K562 (cell line): ENCODE results near the gene CLDND2. TPM values are rescaled to one million over a fixed set of nuclear protein-coding genes. Genes with fewer than 3 reads are reported as not detected.

Experiments
- BRD4 ChIP-seq: fragments of 200-600 bp; sonication (generic); IDR thresholded peaks from 2 replicates; pipeline ENCODE4 v1.6.1; 2017; ENCODE audit warnings: inconsistent platforms
- CHD7 ChIP-seq: fragments of 200-600 bp; sonication (generic); IDR thresholded peaks from one replicate; pipeline ENCODE4 v1.6.1; 2012; ENCODE audit warnings: mild to moderate bottlenecking, low read depth, low read length, inconsistent platforms
- E2F5 ChIP-seq: sonication (generic); formaldehyde crosslinking; IDR thresholded peaks from 2 replicates; pipeline ENCODE4 v1.8.0; 2022; ENCODE audit warnings: mild to moderate bottlenecking, missing genetic modification reagents
- GABPB1 ChIP-seq: sonication (generic); formaldehyde crosslinking; IDR thresholded peaks from 2 replicates; pipeline ENCODE4 v1.8.0; 2022; ENCODE audit warnings: mild to moderate bottlenecking, missing genetic modification reagents
- KAT8 ChIP-seq: fragments of 450-650 bp; IDR thresholded peaks from 2 replicates; pipeline ENCODE4 v1.6.1; 2016; ENCODE audit warnings: low read depth, mild to moderate bottlenecking
- NR2C2 ChIP-seq, 2 experiments: fragments of 200-800 bp in 1 of 2; sonication (Bioruptor generic) in 1 of 2; sonication (generic) in 1 of 2; formaldehyde crosslinking in 1 of 2; IDR thresholded peaks; 2 replicates each; pipeline versions ENCODE4 v1.6.1 to v1.8.0; 2016 to 2022; ENCODE audit warnings: mild to moderate bottlenecking in 1 of 2, missing compliant biosample characterization in 1 of 2, missing genetic modification characterization in 1 of 2, missing genetic modification reagents in 1 of 2
- NRF1 ChIP-seq, 2 experiments: fragments of 450-650 bp; IDR thresholded peaks in 1 of 2; conservative IDR thresholded peaks in 1 of 2; 2 replicates each; pipeline ENCODE4 v1.6.1; 2014; ENCODE audit warnings: mild to moderate bottlenecking in 2 of 2
- PTTG1 ChIP-seq: fragments of 450-650 bp; IDR thresholded peaks from 2 replicates; pipeline ENCODE4 v1.6.1; 2016; ENCODE audit warnings: low read depth, mild to moderate bottlenecking, missing genetic modification characterization, missing compliant biosample characterization
- SMAD4 ChIP-seq: fragments of 250-450 bp; sonication (Bioruptor Pico); conservative IDR thresholded peaks from 2 replicates; pipeline ENCODE4 v1.8.0; 2021; ENCODE audit warnings: inconsistent platforms, mild to moderate bottlenecking, moderate library complexity
- SPI1 ChIP-seq: IDR thresholded peaks from 2 replicates; pipeline ENCODE4 v1.6.1; 2011; ENCODE audit warnings: low read depth, low read length, control low read depth, borderline replicate concordance
- UBTF ChIP-seq, 2 experiments: IDR thresholded peaks; 2 replicates each; pipeline ENCODE4 v1.6.1; 2012; ENCODE audit warnings: improper control_type of control experiment in 2 of 2, low read depth in 2 of 2, low read length in 2 of 2, borderline replicate concordance in 1 of 2
- ZBTB8A ChIP-seq: fragments of 450-650 bp; IDR thresholded peaks from 2 replicates; pipeline ENCODE4 v1.6.1; 2018; ENCODE audit warnings: mild to moderate bottlenecking, moderate library complexity; ENCODE audit not compliant: partially characterized antibody
- polyA plus RNA-seq, 8 experiments: library from polyadenylated mRNA; depleted of rRNA in 4 of 8; stranded (reverse) in 5 of 8; unstranded in 3 of 8; fragments of >200 nt; fragmentation: Nextera tagmentation in 2 of 8; fragmentation: Illumina TruSeq in 1 of 8; extraction: Ambion mirVana in 2 of 8; extraction: Trizol in 1 of 8; gene quantifications; 2 replicates each; pipeline versions ENCODE4 v1.2.1 to v1.2.3, GENCODE V29; 2011 to 2014; ENCODE audit warnings: inconsistent platforms in 1 of 8, missing spikeins in 1 of 8
- total RNA-seq, 7 experiments: library from RNA; depleted of rRNA in 6 of 7; stranded (reverse); fragments of >200 nt in 6 of 7; fragmentation: Illumina TruSeq in 2 of 7; extraction: Trizol in 2 of 7; gene quantifications; 2 replicates each; pipeline versions ENCODE4 v1.2.1 to v1.2.3, GENCODE V29; 2011 to 2021; ENCODE audit warnings: low replicate concordance in 1 of 7

CLDND2 gene
- total and polyA plus RNA-seq, 9 of the 15 experiments (the other 6 are each of a cell fraction or from before 2014, with no cell fraction given), result 0.45 to 4.0 (median 1.2) TPM; not detected in 3

GRCh38 chr19:51417107-51417809, 48.5 kb upstream of the CLDND2 start, which contains the start of gene SIGLEC10 (continued):
- TF ChIP-seq BRD4 (no peak), E2F5 (CRISPR knock-in tag) (0 out of 2 replicates have a peak, but pooled peaks have one; percentile 21), ZBTB8A (no peak), PTTG1 (tag) (no peak), KAT8 (no peak), UBTF (IDR thresholded peaks at IDR 0.05; ENCODE audit: borderline replicate concordance in 1 of 2, low read depth in 2 of 2, low read length in 2 of 2) (peak in 1 of 2 experiments; percentile 74; a peak in 1 of 4 replicates), SMAD4 (CRISPR knock-in tag) (no peak), SPI1 (peak; percentile 63; the same call in 1 of the 2 replicates), CHD7 (no peak), NRF1 (conservative IDR thresholded peaks at IDR 0.05 in 1 of 2, IDR thresholded peaks at IDR 0.05 in 1 of 2) (peak; percentile 75 to 78), NR2C2 (CRISPR knock-in tag; IDR thresholded peaks at IDR 0.05) (peak; percentile 33; the same call in 1 of the 2 replicates), NR2C2 (tag; IDR thresholded peaks at IDR 0.05) (no peak), GABPB1 (0 out of 2 replicates have a peak, but pooled peaks have one; percentile 20)
